ENCODE data around the gene ATF7IP2. TPM values are rescaled to one million over a fixed set of nuclear protein-coding genes. Genes with fewer than 3 reads are reported as not detected.
"Not testable (repeated sequence)": the region's sequence is repeated elsewhere in the genome, so short reads cannot be mapped to it uniquely, and the experiment has no call there.

ATF7IP2 gene
- total and polyA plus RNA-seq, 5 donors = 27.3 to 43.2 (median 29.3) TPM

- Histone ChIP-seq H3K27me3 (ENCODE audit: control insufficient read depth, insufficient read depth) (no peaks in the 10 kb centered on the region), H3K27ac (ENCODE audit: low read length) (no peak overlapping the region), H3K4me1 (ENCODE audit: control insufficient read depth, insufficient read depth, low read length) (no peaks in the 10 kb centered on the region), H3K9me3 (ENCODE audit: control insufficient read depth, low read length) (no peaks in the 10 kb centered on the region), H3K4me3 (ENCODE audit: low read length) (no peak overlapping the region)
- intact Hi-C loops (cut with DNase I) = no loop called here
- ATAC-seq = no peak
- 71% methylated on average over 11 of the region's 11 CpGs for WGBS
- DNase-seq = no peak
These were observed 28.7 kb upstream of the ATF7IP2 start for GRCh38 chr16:10356870-10357842.

DNA sequence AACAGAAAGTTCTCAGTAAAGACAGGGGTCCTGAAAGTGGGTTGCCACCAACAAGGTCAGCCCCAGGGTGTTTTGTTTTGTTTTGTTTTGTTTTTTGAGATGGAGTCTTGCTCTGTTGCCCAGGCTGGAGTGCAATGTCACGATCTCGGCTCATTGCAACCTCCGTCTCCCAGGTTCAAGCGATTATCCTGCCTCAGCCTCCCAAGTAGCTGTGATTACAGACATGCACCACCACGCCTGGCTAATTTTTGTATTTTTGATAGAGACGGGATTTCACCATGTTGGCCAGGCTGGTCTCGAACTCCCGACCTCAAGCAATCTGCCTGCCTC, 24.1 kb upstream of the ATF7IP2 start:
- ATAC-seq; H3K4me3 ChIP-seq (ENCODE audit: low read length); H3K27me3 ChIP-seq (ENCODE audit: control insufficient read depth, insufficient read depth); H3K27ac ChIP-seq (ENCODE audit: low read length); DNase-seq; H3K9me3 ChIP-seq (ENCODE audit: control insufficient read depth, low read length); H3K4me1 ChIP-seq (ENCODE audit: control insufficient read depth, insufficient read depth, low read length); intact Hi-C loops (cut with DNase I): not testable (repeated sequence)
- WGBS = 95% methylated on average over 8 of the region's 8 CpGs

GRCh38 chr16:10362077-10362863, 23.6 kb upstream of the ATF7IP2 start:
- 51% methylated on average over 9 of the region's 9 CpGs for WGBS
- no peaks in the 10 kb centered on the region for H3K27me3 ChIP-seq (ENCODE audit: control insufficient read depth, insufficient read depth)
- H3K27ac ChIP-seq (ENCODE audit: low read length) = no peak overlapping the region
- intact Hi-C loops (cut with DNase I) = no loop called here
- H3K4me3 ChIP-seq (ENCODE audit: low read length) = no peak overlapping the region
- no peak for DNase-seq
- no peaks in the 10 kb centered on the region for H3K4me1 ChIP-seq (ENCODE audit: control insufficient read depth, insufficient read depth, low read length)
- H3K9me3 ChIP-seq (ENCODE audit: control insufficient read depth, low read length) = no peaks in the 10 kb centered on the region
- no peak for ATAC-seq

DNA sequence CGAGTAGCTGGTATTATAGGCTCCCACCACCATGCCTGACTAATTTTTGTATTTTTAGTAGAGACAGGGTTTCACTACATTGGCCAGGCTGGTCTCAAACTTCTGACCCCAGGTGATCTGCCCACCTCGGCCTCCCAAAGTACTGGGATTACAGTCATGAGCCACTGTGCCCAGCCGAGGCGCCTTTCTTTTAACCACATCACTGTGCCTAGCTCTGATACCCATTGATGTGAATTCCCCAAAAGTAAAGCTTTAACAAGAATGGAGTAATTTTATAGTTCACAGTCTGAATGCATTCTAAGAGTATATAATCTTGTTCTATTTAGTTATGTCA, 23.0 kb upstream of the ATF7IP2 start:
- ATAC-seq; intact Hi-C loops (cut with DNase I): not testable (repeated sequence)

GRCh38 chr16:10366619-10367018, 19.2 kb upstream of the ATF7IP2 start:
- H3K4me1 ChIP-seq (ENCODE audit: control insufficient read depth, insufficient read depth, low read length); DNase-seq; intact Hi-C loops (cut with DNase I); H3K27me3 ChIP-seq (ENCODE audit: control insufficient read depth, insufficient read depth); H3K9me3 ChIP-seq (ENCODE audit: control insufficient read depth, low read length); H3K4me3 ChIP-seq (ENCODE audit: low read length); ATAC-seq; H3K27ac ChIP-seq (ENCODE audit: low read length): not testable (repeated sequence)
- 95% methylated on average over 8 of the region's 8 CpGs for WGBS

More for the DNA sequence above, 23.0 kb upstream of the ATF7IP2 start:
- not testable (repeated sequence) for DNase-seq; H3K27ac ChIP-seq (ENCODE audit: low read length); H3K27me3 ChIP-seq (ENCODE audit: control insufficient read depth, insufficient read depth); H3K4me1 ChIP-seq (ENCODE audit: control insufficient read depth, insufficient read depth, low read length); H3K9me3 ChIP-seq (ENCODE audit: control insufficient read depth, low read length); H3K4me3 ChIP-seq (ENCODE audit: low read length)
- 92% methylated on average over 4 of the region's 4 CpGs for WGBS

- H3K27me3 ChIP-seq (ENCODE audit: control insufficient read depth, insufficient read depth) = no peaks in the 10 kb centered on the region
- H3K4me1 ChIP-seq (ENCODE audit: control insufficient read depth, insufficient read depth, low read length) = no peaks in the 10 kb centered on the region
- intact Hi-C loops (cut with DNase I) = no loop called here
- no peak overlapping the region for H3K4me3 ChIP-seq (ENCODE audit: low read length)
- no peaks in the 10 kb centered on the region for H3K9me3 ChIP-seq (ENCODE audit: control insufficient read depth, low read length)
- H3K27ac ChIP-seq (ENCODE audit: low read length) = no peak overlapping the region
- DNase-seq (no peak), ATAC-seq (no peak)
- 80% methylated on average over 5 of the region's 5 CpGs for WGBS
These were observed 18.2 kb upstream of the ATF7IP2 start for GRCh38 chr16:10367616-10368188.

DNA sequence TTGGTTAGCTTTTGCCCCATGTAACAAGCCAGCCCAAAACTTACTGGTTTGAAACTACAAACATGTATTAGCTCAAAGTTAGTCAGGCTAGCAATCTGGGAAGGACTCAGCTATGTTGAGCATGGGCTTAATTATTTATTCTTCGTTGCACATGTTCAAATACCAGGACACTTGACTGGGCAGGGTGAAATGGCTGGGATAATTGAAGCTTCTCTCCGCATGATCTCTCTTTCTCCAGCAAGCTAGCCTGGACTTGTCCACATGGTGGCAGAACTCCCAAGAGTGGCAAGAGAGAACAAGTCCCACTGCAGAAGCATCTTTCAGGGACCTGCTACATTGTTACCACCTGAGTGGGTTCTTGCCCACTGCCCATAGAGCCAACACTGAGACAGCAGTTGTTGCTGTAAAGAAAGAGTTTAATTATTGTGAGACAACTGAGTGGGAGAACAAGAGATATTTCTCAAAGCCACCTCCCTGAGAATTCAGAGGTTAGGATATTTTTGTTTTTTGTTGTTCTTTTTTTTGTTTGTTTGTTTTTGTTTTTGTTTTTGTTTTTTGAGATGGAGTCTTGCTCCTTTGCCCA, 16.8 kb upstream of the ATF7IP2 start:
- ATAC-seq (no peak), DNase-seq (no peak)
- Histone ChIP-seq H3K4me1 (ENCODE audit: control insufficient read depth, insufficient read depth, low read length) (no peaks in the 10 kb centered on the region), H3K4me3 (ENCODE audit: low read length) (no peak overlapping the region), H3K27ac (ENCODE audit: low read length) (no peak overlapping the region), H3K9me3 (ENCODE audit: control insufficient read depth, low read length) (no peaks in the 10 kb centered on the region), H3K27me3 (ENCODE audit: control insufficient read depth, insufficient read depth) (no peaks in the 10 kb centered on the region)
- intact Hi-C loops (cut with DNase I) = no loop called here
- WGBS = 78% methylated on average over 2 of the region's 2 CpGs

DNA sequence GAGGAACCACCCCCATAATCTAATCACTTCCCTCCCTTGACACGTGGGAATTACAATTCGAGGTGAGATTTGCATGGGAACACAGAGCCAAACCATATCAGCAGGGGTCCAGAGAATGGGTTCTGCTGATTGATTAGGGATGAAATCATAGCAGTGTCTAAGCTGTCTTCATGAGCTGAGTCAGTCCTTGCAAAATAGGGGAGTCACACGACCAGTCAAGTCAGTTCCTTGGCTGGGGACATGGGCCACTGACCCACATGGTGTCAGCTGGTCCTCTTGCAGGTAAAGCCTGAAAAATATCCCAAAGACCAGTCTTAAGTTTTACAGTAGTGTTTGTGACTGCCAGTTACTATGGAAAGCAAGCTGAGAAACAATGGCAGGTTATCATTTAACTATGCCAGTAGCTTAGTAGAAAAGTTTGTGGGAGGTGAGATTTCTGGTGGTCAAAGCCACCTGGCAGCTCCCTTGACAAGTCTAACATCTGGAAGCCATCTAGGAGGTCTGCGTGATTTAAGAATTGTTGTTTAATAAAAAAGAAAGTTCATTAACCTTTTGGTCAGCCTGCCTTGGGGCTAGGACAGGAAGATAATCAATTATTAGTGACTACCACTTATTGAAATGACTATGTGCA, 15.7 kb upstream of the ATF7IP2 start:
- H3K9me3 ChIP-seq (ENCODE audit: control insufficient read depth, low read length) = no peaks in the 10 kb centered on the region
- H3K4me3 ChIP-seq (ENCODE audit: low read length) = no peak overlapping the region
- no peak for ATAC-seq
- H3K4me1 ChIP-seq (ENCODE audit: control insufficient read depth, insufficient read depth, low read length) = no peaks in the 10 kb centered on the region
- DNase-seq = no peak
- H3K27ac ChIP-seq (ENCODE audit: low read length) = no peak overlapping the region
- intact Hi-C loops (cut with DNase I) = no loop called here
- 40% methylated on average over 4 of the region's 4 CpGs for WGBS
- H3K27me3 ChIP-seq (ENCODE audit: control insufficient read depth, insufficient read depth) = no peaks in the 10 kb centered on the region

DNA sequence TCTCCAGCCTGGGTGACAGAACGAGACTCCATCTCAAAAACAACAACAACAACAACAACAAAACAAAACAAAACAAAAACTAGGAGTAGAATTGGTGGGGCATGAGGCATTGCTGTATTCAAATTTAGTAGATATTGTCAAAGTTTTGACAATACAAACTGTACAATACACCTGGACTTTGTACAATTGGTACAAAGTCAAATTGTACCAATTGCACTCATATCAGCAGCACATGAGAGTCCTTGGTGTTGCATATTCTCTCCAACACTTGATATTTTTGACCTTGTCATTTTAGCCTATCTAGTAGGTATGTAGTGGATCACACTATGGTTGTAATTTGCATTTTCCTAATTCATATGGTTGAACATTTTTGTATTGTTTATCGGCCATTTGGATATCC, 14.3 kb upstream of the ATF7IP2 start:
- WGBS = 81% methylated on average over 2 of the region's 2 CpGs
- Histone ChIP-seq H3K27me3 (ENCODE audit: control insufficient read depth, insufficient read depth) (no peaks in the 10 kb centered on the region), H3K4me1 (ENCODE audit: control insufficient read depth, insufficient read depth, low read length) (no peaks in the 10 kb centered on the region), H3K27ac (ENCODE audit: low read length) (no peak overlapping the region), H3K9me3 (ENCODE audit: control insufficient read depth, low read length) (no peaks in the 10 kb centered on the region), H3K4me3 (ENCODE audit: low read length) (no peak overlapping the region)
- ATAC-seq (no peak), DNase-seq (no peak)
- intact Hi-C loops (cut with DNase I) = no loop called here

- intact Hi-C loops (cut with DNase I) = no loop called here
- H3K4me1 ChIP-seq (ENCODE audit: control insufficient read depth, insufficient read depth, low read length) = no peaks in the 10 kb centered on the region
- H3K9me3 ChIP-seq (ENCODE audit: control insufficient read depth, low read length) = no peaks in the 10 kb centered on the region
- no peak overlapping the region for H3K4me3 ChIP-seq (ENCODE audit: low read length)
- H3K27me3 ChIP-seq (ENCODE audit: control insufficient read depth, insufficient read depth) = no peaks in the 10 kb centered on the region
- no peak overlapping the region for H3K27ac ChIP-seq (ENCODE audit: low read length)
- ATAC-seq (no peak), DNase-seq (no peak)
- 80% methylated on average over 1 of the region's 1 CpG for WGBS
These were observed 12.3 kb upstream of the ATF7IP2 start for GRCh38 chr16:10373556-10373955.
